GM12892 (cell line): ENCODE measurements around the gene CFAP65.

ENCODE experiments used
- POLR2A ChIP-seq: IDR thresholded peaks from 2 replicates; pipeline ENCODE4 v1.6.1; 2011; ENCODE audit warnings: low read depth, low read length, control low read depth
- POLR2AphosphoS5 ChIP-seq: IDR thresholded peaks from 2 replicates; pipeline ENCODE4 v1.6.1; 2011; ENCODE audit warnings: low read depth, low read length, control low read depth

GRCh38 chr2:219018286-219018685 lies 23.0 kb downstream of the CFAP65 start:
- no peak for TF ChIP-seq POLR2AphosphoS5
- TF ChIP-seq POLR2A, result no peak
